ENCODE data around the gene AKT3. TPM values are rescaled to one million over a fixed set of nuclear protein-coding genes. Genes with fewer than 3 reads are reported as not detected.

The AKT3 gene
- total RNA-seq, 1 donor from 2014 or later: 61.9 TPM

DNA sequence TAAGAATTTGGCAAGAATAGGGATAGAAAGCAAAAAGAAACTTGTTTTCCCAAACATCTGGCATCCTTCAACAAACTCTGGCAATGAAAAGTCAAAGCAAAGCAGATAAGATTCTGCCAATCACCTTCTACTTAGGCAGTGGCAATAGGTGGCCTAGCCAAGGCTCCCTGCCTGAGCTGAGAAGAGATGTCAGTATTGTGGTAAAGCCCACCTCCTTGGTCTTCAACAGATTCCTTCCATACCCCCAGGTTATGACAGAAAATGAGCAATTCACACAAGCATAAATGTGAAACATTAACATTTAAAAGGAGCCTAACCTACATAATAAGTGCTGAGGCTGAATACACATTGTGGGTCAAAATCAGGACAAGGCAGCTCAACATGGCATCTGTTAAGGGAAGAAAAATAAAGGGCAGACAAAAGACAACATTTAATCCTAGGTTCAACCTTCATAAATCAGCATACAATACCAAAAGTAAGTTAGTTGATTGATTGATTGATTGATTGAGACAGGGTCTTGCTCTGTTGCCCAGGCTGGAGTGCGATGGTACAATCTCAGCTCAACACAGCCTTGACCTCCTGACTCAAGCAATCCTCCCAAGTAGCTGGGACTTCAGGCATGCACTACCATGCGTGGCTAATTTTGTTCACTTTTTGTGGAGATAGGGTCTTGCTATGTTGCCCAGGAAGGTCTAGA is 123.1 kb downstream of the AKT3 start:
- H3K4me1 ChIP-seq: peaks cover 43% of the 10 kb centered on the region
- H3K36me3 ChIP-seq: no peaks in the 10 kb centered on the region
- H3K27ac ChIP-seq: no peak overlapping the region
- no peak for DNase-seq (ENCODE audit: extremely low spot score in 2 of 2)
- no peaks in the 10 kb centered on the region for H3K27me3 ChIP-seq
- no peaks in the 10 kb centered on the region for H3K9me3 ChIP-seq
- H3K4me3 ChIP-seq: no peak overlapping the region
- intact Hi-C loops (cut with DNase I): no loop called here
- TF ChIP-seq, protein P1, sequence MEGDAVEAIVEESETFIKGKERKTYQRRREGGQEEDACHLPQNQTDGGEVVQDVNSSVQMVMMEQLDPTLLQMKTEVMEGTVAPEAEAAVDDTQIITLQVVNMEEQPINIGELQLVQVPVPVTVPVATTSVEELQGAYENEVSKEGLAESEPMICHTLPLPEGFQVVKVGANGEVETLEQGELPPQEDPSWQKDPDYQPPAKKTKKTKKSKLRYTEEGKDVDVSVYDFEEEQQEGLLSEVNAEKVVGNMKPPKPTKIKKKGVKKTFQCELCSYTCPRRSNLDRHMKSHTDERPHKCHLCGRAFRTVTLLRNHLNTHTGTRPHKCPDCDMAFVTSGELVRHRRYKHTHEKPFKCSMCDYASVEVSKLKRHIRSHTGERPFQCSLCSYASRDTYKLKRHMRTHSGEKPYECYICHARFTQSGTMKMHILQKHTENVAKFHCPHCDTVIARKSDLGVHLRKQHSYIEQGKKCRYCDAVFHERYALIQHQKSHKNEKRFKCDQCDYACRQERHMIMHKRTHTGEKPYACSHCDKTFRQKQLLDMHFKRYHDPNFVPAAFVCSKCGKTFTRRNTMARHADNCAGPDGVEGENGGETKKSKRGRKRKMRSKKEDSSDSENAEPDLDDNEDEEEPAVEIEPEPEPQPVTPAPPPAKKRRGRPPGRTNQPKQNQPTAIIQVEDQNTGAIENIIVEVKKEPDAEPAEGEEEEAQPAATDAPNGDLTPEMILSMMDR (IDR thresholded peaks at IDR 0.05): no peak
- TF ChIP-seq POLR2A (IDR thresholded peaks at IDR 0.05) (no peak), POLR2AphosphoS5 (IDR thresholded peaks at IDR 0.05; ENCODE audit: insufficient read depth in 1 of 2, low read depth in 1 of 2) (no peak)

DNA sequence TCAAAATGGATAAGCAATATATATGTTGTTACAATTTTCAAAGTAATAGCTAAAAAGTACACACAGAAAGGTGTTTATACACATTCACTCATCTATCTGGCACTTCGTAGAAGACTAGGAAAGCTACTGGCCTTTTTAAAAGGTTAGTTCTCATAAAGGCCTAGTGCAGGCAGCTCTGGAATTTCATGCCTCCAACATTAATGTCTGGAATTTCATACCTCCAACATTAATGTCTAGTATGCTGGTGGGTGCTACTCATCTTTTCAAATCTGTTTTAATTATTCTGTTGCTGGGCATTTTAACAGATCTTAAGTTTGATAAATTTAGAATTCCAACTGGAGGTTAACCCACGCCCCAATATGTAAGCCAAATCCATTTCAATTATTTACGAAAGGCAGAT is 124.2 kb downstream of the AKT3 start:
- no peak overlapping the region for H3K27ac ChIP-seq

DNA sequence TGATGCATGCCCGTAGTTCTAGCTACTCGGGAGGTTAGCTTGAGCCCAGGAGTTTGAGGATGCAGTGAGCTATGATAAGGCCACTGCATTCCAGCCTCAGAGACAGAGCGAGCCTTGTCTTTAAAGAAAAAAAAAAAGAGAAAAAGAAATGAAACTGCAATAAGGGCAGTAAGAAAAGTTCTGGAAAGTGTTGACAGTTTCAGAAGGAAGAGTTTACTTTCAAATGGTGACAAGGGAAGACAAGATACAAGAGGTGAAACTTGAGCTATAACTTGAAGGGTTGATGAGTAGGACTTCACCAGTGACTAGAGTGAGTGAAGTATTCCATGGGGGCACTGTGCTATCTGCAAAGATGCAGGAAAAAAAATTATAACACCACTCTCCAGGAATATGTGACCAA is 125.0 kb downstream of the AKT3 start:
- TF ChIP-seq POLR2AphosphoS5 (IDR thresholded peaks at IDR 0.05; ENCODE audit: insufficient read depth in 1 of 2, low read depth in 1 of 2) (no peak), POLR2A (IDR thresholded peaks at IDR 0.05) (no peak)
- TF ChIP-seq, protein P1 (IDR thresholded peaks at IDR 0.05): no peak
- no peak overlapping the region for H3K4me3 ChIP-seq
- no peaks in the 10 kb centered on the region for H3K27me3 ChIP-seq
- H3K36me3 ChIP-seq: no peaks in the 10 kb centered on the region
- peaks cover 25% of the 10 kb centered on the region for H3K4me1 ChIP-seq
- intact Hi-C loops (cut with DNase I): no loop called here
- DNase-seq (ENCODE audit: extremely low spot score in 2 of 2): no peak
- no peak overlapping the region for H3K27ac ChIP-seq
- H3K9me3 ChIP-seq: no peaks in the 10 kb centered on the region

More for the DNA sequence above, 124.2 kb downstream of the AKT3 start:
- Histone ChIP-seq H3K36me3 (no peaks in the 10 kb centered on the region), H3K9me3 (no peaks in the 10 kb centered on the region), H3K27me3 (no peaks in the 10 kb centered on the region), H3K4me3 (no peak overlapping the region), H3K4me1 (peaks cover 33% of the 10 kb centered on the region)
- TF ChIP-seq POLR2AphosphoS5 (IDR thresholded peaks at IDR 0.05; ENCODE audit: insufficient read depth in 1 of 2, low read depth in 1 of 2) (no peak), POLR2A (IDR thresholded peaks at IDR 0.05) (no peak)
- TF ChIP-seq, protein P1 (IDR thresholded peaks at IDR 0.05): no peak
- DNase-seq (ENCODE audit: extremely low spot score in 2 of 2): no peak
- intact Hi-C loops (cut with DNase I): no loop called here

DNA sequence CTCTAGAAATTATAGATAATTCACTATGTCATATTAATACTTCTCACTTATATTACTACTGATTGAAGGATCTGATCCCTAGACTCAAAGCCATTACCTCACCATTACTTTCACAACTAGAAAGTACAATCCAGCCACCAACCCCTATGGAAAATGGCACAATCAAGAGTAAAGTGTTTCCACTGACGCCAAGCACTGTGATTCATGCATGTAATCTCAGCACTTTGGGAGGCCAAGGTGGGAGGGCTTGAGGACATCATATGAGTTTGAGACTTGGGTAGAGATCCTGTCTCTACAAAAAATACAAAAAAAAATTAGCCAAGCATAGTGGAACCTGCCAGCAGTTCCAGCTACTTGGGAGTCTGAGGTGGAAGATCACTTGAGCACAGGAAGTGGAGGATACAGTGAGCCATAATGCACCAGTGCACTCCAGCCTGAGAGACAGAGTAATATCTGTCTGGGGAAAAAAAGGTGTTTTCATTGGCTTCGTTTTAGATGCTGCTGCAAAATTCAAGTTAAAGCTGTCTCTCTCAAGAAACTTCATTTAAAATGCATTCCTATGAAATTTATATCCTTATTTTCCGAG is 126.5 kb downstream of the AKT3 start:
- intact Hi-C loops (cut with DNase I): no loop called here
- no peak for DNase-seq (ENCODE audit: extremely low spot score in 2 of 2)
- TF ChIP-seq POLR2AphosphoS5 (IDR thresholded peaks at IDR 0.05; ENCODE audit: insufficient read depth in 1 of 2, low read depth in 1 of 2): no peak
- TF ChIP-seq, protein P1 (IDR thresholded peaks at IDR 0.05): no peak
- no peak for TF ChIP-seq POLR2A (IDR thresholded peaks at IDR 0.05)
- Histone ChIP-seq H3K27ac (no peak overlapping the region), H3K4me1 (peaks cover 21% of the 10 kb centered on the region), H3K36me3 (no peaks in the 10 kb centered on the region), H3K4me3 (no peak overlapping the region), H3K27me3 (no peaks in the 10 kb centered on the region), H3K9me3 (no peaks in the 10 kb centered on the region)

DNA sequence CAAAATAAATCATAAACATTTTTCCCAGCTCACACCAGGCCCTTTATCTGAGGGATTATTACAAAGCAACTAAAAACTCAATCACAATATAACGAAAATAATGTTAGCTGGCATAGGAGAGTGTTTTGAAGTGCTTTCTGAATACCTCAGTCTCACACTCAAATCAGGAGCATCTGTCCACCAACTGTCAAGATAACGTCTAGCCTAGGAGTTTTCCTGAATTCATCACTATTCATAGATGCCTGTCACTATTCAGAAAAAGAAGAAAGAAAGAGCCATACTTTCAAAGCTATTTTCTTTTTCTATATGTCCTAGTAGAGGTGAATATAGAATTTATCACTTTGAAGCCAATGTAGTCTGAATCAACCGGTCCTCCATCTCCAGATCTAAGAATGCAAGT is 127.0 kb downstream of the AKT3 start:
- H3K4me1 ChIP-seq: peaks cover 21% of the 10 kb centered on the region
- TF ChIP-seq POLR2AphosphoS5 (IDR thresholded peaks at IDR 0.05; ENCODE audit: insufficient read depth in 1 of 2, low read depth in 1 of 2) (no peak), POLR2A (IDR thresholded peaks at IDR 0.05) (no peak)
- TF ChIP-seq, protein P1 (IDR thresholded peaks at IDR 0.05): no peak
- H3K9me3 ChIP-seq: no peaks in the 10 kb centered on the region
- intact Hi-C loops (cut with DNase I): no loop called here
- H3K4me3 ChIP-seq: no peak overlapping the region
- no peak overlapping the region for H3K27ac ChIP-seq
- no peak for DNase-seq (ENCODE audit: extremely low spot score in 2 of 2)
- no peaks in the 10 kb centered on the region for H3K36me3 ChIP-seq
- H3K27me3 ChIP-seq: no peaks in the 10 kb centered on the region

Measured in vagina (tissue), 2 donors.